COR-L47 (cell line): ENCODE data around the gene MED20.

ENCODE experiments used
- DNase-seq: peaks from one replicate; lab custom pipeline; 2025; lab: John Stamatoyannopoulos, UW

The MED20 gene

GRCh38 chr6:41914343-41914742 lies 6.6 kb downstream of the MED20 start:
- DNase-seq: no peak

DNA sequence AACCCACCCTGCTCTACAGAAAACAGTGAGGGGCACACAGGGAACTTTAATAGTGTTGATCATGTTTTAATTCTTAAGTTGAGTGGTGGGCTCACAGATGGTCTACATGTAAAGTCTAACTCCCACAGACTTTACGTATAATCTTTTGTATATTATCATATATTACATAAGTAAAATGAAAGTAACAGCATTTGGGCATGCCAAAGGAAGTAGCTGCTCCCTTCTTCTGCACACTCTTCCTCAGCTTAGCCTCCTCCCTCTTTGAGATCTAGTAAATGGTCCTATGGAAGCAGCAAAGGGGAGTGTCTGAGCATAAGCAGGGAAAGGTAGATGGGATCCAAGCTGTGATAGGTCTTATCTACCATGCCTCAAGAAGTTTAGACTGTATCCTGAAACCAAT lies 11.2 kb downstream of the MED20 start:
- DNase-seq: no peak

- DNase-seq: no peak
Observed at GRCh38 chr6:41901882-41902519, 18.9 kb downstream of the MED20 start.

GRCh38 chr6:41900861-41901260 lies 20.1 kb downstream of the MED20 start:
- no peak for DNase-seq

GRCh38 chr6:41896281-41896680 lies 24.7 kb downstream of the MED20 start:
- DNase-seq: no peak

DNA sequence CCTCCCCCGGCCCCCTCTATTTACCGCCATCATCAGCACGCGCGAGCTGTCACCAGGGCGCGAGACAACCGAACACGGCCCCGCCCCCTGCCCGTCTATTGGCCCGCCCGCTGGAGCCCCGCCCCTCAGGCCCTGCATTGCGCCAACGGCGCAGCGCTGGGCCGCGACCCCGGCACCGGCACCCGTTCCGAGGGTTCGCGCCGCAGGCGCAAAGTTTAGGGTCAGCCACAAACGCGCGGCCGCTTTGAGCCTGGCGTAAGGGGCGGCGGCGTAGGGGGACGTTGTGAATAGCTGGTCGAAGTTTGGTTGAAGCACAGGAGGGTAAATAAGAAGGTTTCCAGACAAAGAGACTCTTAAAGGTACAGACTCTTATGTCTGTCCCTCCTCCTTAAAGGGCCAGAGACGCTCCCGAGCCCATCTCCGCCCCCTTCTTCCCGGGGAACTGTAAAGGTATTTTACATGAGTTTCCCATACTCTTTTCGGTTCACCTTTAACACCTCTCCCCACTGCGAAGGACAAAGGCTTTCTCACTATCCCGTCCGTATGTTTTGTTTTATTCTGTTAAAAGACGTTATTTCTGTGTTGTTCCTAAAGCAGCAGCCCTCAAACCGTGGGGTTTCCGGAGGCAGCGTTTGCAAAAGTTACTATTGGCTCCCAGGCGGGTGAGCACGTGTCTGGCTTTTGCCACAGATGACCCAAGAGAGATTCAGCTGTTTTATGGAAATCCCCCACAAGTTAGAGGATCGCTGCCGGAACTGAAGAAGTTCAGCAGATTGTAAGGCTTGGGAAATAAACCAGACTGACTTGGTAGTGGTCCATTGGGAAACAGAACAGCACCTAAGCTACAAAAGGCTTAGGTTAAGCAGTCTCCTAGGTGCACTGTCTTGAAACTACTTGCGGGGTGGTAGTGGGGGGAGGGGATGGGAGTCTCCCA lies 25.4 kb downstream of the MED20 start, which contains the start of gene USP49:
Gene USP49, minus strand, starts transcription at position 76 of the 934 bp plus-strand sequence. CDS start 88,392 bp downstream, outside the sequence.
- peak; percentile 97 for DNase-seq

DNA sequence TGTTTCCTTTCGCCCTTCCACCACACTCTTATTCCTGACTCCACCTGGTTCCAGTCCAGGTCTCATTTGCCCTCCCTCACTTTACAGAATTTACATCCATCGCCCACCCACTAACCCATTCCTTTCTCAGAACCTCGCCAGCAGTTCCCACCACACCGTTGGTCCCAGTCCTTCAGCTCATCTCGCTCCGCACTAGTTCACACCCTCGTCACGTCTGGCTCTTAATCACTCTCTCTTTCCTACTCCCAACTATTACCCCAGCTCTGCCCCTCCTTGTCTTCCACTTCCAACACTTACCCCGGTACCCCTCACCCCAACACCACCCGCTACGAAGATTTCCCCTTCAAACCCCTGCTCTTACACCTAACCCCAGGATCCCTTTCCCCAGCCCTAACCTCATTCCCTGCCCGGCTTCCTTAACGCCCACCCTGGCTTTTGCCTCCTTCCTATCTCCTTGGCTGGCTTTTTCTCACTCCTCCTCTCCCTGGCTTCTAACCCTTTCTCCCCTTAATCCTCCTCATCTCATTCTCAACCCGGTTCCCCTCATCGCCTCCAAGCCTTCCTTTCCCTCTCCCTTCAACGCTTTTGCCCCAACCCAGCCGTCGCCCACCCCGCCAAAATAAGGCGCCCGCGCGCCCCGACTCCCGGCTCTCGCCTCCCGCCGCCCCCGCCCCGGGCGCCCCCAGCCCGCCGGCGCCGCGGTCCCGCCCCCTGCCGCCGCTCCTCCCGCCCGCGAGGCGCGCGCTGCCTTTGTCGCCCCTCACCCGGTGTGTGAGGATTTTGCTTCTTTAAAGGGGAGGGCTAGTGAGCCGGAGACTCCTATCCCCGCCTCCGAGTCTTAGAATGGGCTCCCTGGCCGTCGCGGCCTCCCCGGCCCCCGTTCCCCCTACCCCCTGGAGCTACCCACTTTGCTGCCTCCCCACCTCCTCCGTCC lies 26.3 kb downstream of the MED20 start:
- no peak for DNase-seq

DNA sequence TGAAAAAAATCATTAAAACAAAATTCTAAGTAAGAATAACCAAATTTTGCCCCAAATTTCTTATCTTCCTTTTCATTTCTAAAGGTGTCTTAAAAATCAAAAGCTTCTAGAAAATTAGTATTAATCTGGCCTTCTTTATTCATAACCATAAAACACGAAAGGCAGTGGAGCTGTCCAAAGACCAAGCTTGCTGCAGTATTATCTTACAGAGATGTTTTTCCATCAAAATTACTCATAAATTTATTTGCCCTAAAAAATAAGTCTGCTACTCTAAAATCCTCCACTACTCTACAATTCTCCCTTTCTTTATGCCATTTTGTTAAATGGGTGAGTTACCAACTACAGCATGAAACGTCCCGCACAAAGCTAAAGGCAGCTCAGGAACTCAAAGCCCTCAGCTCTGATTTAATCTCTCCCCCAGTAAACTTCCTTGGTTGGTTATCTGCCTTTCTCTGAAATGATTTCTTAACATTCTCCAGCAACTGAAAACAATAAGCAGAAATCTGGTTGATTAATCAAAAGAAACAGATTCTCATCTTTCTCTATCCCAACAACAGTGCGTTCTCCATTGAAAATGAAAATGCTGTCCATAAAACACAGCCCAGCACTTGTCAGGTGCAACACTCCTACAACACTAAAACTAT lies 27.9 kb downstream of the MED20 start:
- DNase-seq: no peak

DNA sequence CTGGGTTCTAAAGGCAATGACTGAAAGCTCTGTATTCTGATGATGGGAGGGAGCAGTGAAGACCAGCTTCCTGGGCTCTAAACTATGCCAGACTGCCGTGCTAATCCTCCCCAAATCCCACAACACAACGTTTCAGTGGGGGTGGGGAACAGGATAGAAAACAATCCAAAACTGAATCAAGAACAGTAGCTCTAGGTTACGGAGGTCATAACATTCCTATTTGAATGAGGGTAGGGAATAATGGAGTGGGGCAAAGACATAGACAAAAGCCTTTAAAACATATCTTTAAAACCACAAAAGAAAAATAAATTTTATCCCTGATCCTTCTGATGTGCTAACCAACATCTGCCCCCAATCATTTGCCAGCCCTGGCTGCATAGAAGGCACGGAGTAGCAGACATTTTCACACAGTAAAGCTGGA lies 33.6 kb downstream of the MED20 start:
- no peak for DNase-seq

DNA sequence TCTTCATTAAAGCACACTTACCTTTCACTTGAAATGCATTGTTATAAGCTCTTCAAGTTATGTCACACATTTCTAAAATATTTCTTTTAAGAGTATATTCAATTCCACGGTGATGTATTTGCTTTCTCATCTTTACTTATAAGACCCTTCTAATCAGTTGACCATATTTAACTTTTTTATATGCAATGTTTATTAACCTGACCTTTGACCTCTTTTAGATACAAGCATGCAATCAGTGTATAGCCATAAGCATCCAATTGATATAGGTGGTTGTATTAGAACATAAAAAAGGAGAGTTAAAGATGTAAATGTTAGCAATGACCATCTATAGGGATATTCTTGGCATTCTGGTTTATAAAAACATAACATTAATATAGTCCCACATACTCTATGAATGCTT lies 35.0 kb downstream of the MED20 start:
- no peak for DNase-seq

DNA sequence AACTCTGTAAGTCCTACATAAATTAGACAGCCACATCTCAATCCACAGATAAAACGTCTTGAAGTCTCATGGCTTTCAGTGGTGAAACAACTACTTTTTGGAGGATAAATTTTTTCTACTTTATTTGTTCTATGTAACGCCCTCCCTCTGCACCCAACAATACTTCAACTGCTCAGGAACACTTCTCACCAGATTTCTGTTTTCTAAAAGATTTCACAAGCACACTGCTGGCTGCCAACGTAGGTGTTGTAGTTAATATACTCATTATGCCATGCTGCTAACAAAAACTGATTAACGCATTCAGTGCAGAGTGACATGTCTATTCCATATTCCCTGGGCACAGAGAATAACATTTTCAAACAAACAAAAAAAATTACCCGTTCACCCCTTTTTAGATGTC lies 36.0 kb downstream of the MED20 start:
- DNase-seq: no peak

DNA sequence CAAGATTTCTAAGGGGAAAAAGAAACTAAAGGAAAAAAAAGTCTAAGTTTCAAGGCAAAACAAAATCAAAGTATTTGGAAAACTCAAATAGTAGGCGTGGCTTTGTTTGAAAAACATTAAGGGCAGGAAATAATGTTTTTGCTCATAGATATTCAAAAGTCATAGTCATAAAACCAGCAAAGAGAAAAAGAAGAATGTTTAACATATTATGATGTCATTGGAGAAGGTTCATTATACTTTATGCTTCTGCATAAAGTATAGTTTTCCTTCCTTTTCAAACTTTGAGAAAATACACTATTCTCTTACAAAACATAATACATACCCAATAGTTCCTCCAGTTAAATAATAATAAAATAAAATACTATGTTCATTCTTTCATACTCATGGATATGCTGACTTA lies 39.4 kb downstream of the MED20 start:
- no peak for DNase-seq

- no peak for DNase-seq
Observed at GRCh38 chr6:41878961-41879405, 42.0 kb downstream of the MED20 start.

GRCh38 chr6:41878246-41878645 lies 42.7 kb downstream of the MED20 start:
- DNase-seq: no peak

GRCh38 chr6:41877051-41877680 lies 43.8 kb downstream of the MED20 start:
- DNase-seq: no peak

- no peak for DNase-seq
Observed at GRCh38 chr6:41874741-41875140, 46.2 kb downstream of the MED20 start.

- DNase-seq: no peak
Observed at GRCh38 chr6:41872147-41872546, 48.8 kb downstream of the MED20 start.

- DNase-seq: no peak
Observed at GRCh38 chr6:41871691-41872090, 49.2 kb downstream of the MED20 start.

GRCh38 chr6:41859356-41859755 lies 61.6 kb downstream of the MED20 start:
- DNase-seq: no peak

DNA sequence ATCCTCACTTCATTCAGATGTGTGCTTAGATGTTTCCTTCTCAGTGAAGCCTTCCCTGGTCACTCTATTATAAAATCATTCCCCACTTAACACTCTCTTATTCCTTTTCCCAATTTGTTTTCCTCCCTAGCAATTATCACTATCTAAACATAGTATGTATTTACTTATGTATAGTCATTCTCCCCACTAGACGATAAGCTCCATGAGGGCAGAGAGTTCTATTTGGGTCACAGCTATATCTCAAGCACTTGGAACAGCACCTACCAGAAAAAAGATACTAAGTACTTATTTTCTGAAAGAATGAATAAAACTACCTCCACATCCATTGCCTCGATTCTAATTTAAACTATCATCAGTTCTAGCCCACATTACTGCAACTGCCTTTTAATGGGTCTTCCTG lies 62.2 kb downstream of the MED20 start:
- DNase-seq: no peak
